ENCODE data around the gene B3GNT7.

The B3GNT7 gene

GRCh38 chr2:231383416-231384108 lies 11.9 kb upstream of the B3GNT7 start:
- Histone ChIP-seq H2AK5ac (ENCODE audit: low read length) (no peak overlapping the region), H3K9ac (ENCODE audit: low read length) (no peak overlapping the region), H3K9me3 (ENCODE audit: insufficient read depth, low read depth, low read length) (peaks cover 5% of the 10 kb centered on the region), H3K27ac (ENCODE audit: low read depth, low read length) (no peak overlapping the region), H2BK5ac (ENCODE audit: low read depth, low read length, poor library complexity) (no peak overlapping the region), H4K91ac (ENCODE audit: low read depth, low read length) (no peak overlapping the region), H2AFZ (ENCODE audit: insufficient read depth, low read length, poor library complexity) (no peak overlapping the region), H3K4me1 (ENCODE audit: control insufficient read depth in 1 of 2, insufficient read depth in 2 of 2, low read length in 2 of 2) (peaks cover under 1 to 1% of the 10 kb centered on the region in 2 experiments), H2BK120ac (ENCODE audit: insufficient read depth, low read length, poor library complexity) (no peak overlapping the region), H3K4me3 (ENCODE audit: low read depth, low read length) (no peak overlapping the region), H3K18ac (ENCODE audit: low read length) (no peak overlapping the region), H3K79me1 (ENCODE audit: low read length) (no peaks in the 10 kb centered on the region), H3K14ac (ENCODE audit: low read length) (no peak overlapping the region), H3K79me2 (ENCODE audit: control insufficient read depth, insufficient read depth, low read length, poor library complexity) (no peaks in the 10 kb centered on the region), H3K36me3 (ENCODE audit: control insufficient read depth in 1 of 2, insufficient read depth in 2 of 2, low read length in 2 of 2) (no peaks in the 10 kb centered on the region), H3K23ac (ENCODE audit: low read length) (no peak overlapping the region), H3K4ac (ENCODE audit: low read depth, low read length) (no peak overlapping the region), H4K12ac (ENCODE audit: low read depth, low read length) (no peak overlapping the region), H3K4me2 (ENCODE audit: low read length) (no peak overlapping the region), H2BK12ac (ENCODE audit: low read length) (no peak overlapping the region), H3K27me3 (ENCODE audit: insufficient read depth, low read length) (no peaks in the 10 kb centered on the region), H4K8ac (ENCODE audit: low read depth, low read length) (no peak overlapping the region)
- no CpG with 5 or more reads among the region's 15 CpGs for WGBS (ENCODE audit: extremely low coverage, insufficient coverage, insufficient read length)
- DNase-seq = no peak

GRCh38 chr2:231384109-231384435 lies 11.4 kb upstream of the B3GNT7 start:
- Histone ChIP-seq H3K18ac (ENCODE audit: low read length) (no peak overlapping the region), H3K4ac (ENCODE audit: low read depth, low read length) (no peak overlapping the region), H4K8ac (ENCODE audit: low read depth, low read length) (no peak overlapping the region), H4K12ac (ENCODE audit: low read depth, low read length) (no peak overlapping the region), H2AK5ac (ENCODE audit: low read length) (no peak overlapping the region), H3K4me2 (ENCODE audit: low read length) (no peak overlapping the region), H3K79me2 (ENCODE audit: control insufficient read depth, insufficient read depth, low read length, poor library complexity) (no peaks in the 10 kb centered on the region), H4K91ac (ENCODE audit: low read depth, low read length) (no peak overlapping the region), H3K9ac (ENCODE audit: low read length) (no peak overlapping the region), H3K14ac (ENCODE audit: low read length) (no peak overlapping the region), H3K27me3 (ENCODE audit: insufficient read depth, low read length) (no peaks in the 10 kb centered on the region), H3K27ac (ENCODE audit: low read depth, low read length) (no peak overlapping the region), H2AFZ (ENCODE audit: insufficient read depth, low read length, poor library complexity) (no peak overlapping the region), H3K36me3 (ENCODE audit: control insufficient read depth in 1 of 2, insufficient read depth in 2 of 2, low read length in 2 of 2) (no peaks in the 10 kb centered on the region), H3K9me3 (ENCODE audit: insufficient read depth, low read depth, low read length) (peaks cover 5% of the 10 kb centered on the region), H2BK120ac (ENCODE audit: insufficient read depth, low read length, poor library complexity) (no peak overlapping the region), H2BK12ac (ENCODE audit: low read length) (no peak overlapping the region), H3K23ac (ENCODE audit: low read length) (no peak overlapping the region), H3K4me1 (ENCODE audit: control insufficient read depth in 1 of 2, insufficient read depth in 2 of 2, low read length in 2 of 2) (no peaks in the 10 kb centered on the region), H3K79me1 (ENCODE audit: low read length) (no peaks in the 10 kb centered on the region), H3K4me3 (ENCODE audit: low read depth, low read length) (no peak overlapping the region), H2BK5ac (ENCODE audit: low read depth, low read length, poor library complexity) (no peak overlapping the region)
- no peak for DNase-seq
- WGBS (ENCODE audit: extremely low coverage, insufficient coverage, insufficient read length) = no CpG with 5 or more reads among the region's 2 CpGs

- peak in 1 of 2 donors; percentile 70 for DNase-seq
- no peak overlapping the region for H2AFZ ChIP-seq (ENCODE audit: insufficient read depth, low read length, poor library complexity)
- H4K12ac ChIP-seq (ENCODE audit: low read depth, low read length) = no peak overlapping the region
- H3K36me3 ChIP-seq (ENCODE audit: control insufficient read depth in 1 of 2, insufficient read depth in 2 of 2, low read length in 2 of 2) = no peaks in the 10 kb centered on the region
- no peaks in the 10 kb centered on the region for H3K79me2 ChIP-seq (ENCODE audit: control insufficient read depth, insufficient read depth, low read length, poor library complexity)
- peaks cover 5% of the 10 kb centered on the region for H3K9me3 ChIP-seq (ENCODE audit: insufficient read depth, low read depth, low read length)
- H3K4ac ChIP-seq (ENCODE audit: low read depth, low read length) = no peak overlapping the region
- no peak overlapping the region for H3K14ac ChIP-seq (ENCODE audit: low read length)
- no peak overlapping the region for H4K91ac ChIP-seq (ENCODE audit: low read depth, low read length)
- no peak overlapping the region for H3K18ac ChIP-seq (ENCODE audit: low read length)
- H2BK120ac ChIP-seq (ENCODE audit: insufficient read depth, low read length, poor library complexity) = no peak overlapping the region
- no CpG with 5 or more reads among the region's 2 CpGs for WGBS (ENCODE audit: extremely low coverage, insufficient coverage, insufficient read length)
- no peak overlapping the region for H3K9ac ChIP-seq (ENCODE audit: low read length)
- no peak overlapping the region for H3K27ac ChIP-seq (ENCODE audit: low read depth, low read length)
- no peaks in the 10 kb centered on the region for H3K4me1 ChIP-seq (ENCODE audit: control insufficient read depth in 1 of 2, insufficient read depth in 2 of 2, low read length in 2 of 2)
- no peaks in the 10 kb centered on the region for H3K27me3 ChIP-seq (ENCODE audit: insufficient read depth, low read length)
- H3K79me1 ChIP-seq (ENCODE audit: low read length) = no peaks in the 10 kb centered on the region
- H2BK5ac ChIP-seq (ENCODE audit: low read depth, low read length, poor library complexity) = no peak overlapping the region
- H4K8ac ChIP-seq (ENCODE audit: low read depth, low read length) = no peak overlapping the region
- H3K4me2 ChIP-seq (ENCODE audit: low read length) = no peak overlapping the region
- H3K4me3 ChIP-seq (ENCODE audit: low read depth, low read length) = no peak overlapping the region
- no peak overlapping the region for H2BK12ac ChIP-seq (ENCODE audit: low read length)
- no peak overlapping the region for H2AK5ac ChIP-seq (ENCODE audit: low read length)
- no peak overlapping the region for H3K23ac ChIP-seq (ENCODE audit: low read length)
Observed at GRCh38 chr2:231384970-231385369, 10.5 kb upstream of the B3GNT7 start.

GRCh38 chr2:231385429-231385828 lies 10.1 kb upstream of the B3GNT7 start:
- H2BK12ac ChIP-seq (ENCODE audit: low read length) = no peak overlapping the region
- peaks cover 5% of the 10 kb centered on the region for H3K9me3 ChIP-seq (ENCODE audit: insufficient read depth, low read depth, low read length)
- H3K27ac ChIP-seq (ENCODE audit: low read depth, low read length) = no peak overlapping the region
- H4K91ac ChIP-seq (ENCODE audit: low read depth, low read length) = no peak overlapping the region
- H3K4me3 ChIP-seq (ENCODE audit: low read depth, low read length) = no peak overlapping the region
- no peak overlapping the region for H3K4me2 ChIP-seq (ENCODE audit: low read length)
- no peak overlapping the region for H3K23ac ChIP-seq (ENCODE audit: low read length)
- DNase-seq = no peak
- no peaks in the 10 kb centered on the region for H3K79me2 ChIP-seq (ENCODE audit: control insufficient read depth, insufficient read depth, low read length, poor library complexity)
- H2AFZ ChIP-seq (ENCODE audit: insufficient read depth, low read length, poor library complexity) = no peak overlapping the region
- H3K36me3 ChIP-seq (ENCODE audit: control insufficient read depth in 1 of 2, insufficient read depth in 2 of 2, low read length in 2 of 2) = no peaks in the 10 kb centered on the region
- H3K9ac ChIP-seq (ENCODE audit: low read length) = no peak overlapping the region
- no peak overlapping the region for H4K12ac ChIP-seq (ENCODE audit: low read depth, low read length)
- no peak overlapping the region for H2BK120ac ChIP-seq (ENCODE audit: insufficient read depth, low read length, poor library complexity)
- H3K4me1 ChIP-seq (ENCODE audit: control insufficient read depth in 1 of 2, insufficient read depth in 2 of 2, low read length in 2 of 2) = no peaks in the 10 kb centered on the region
- no peak overlapping the region for H3K18ac ChIP-seq (ENCODE audit: low read length)
- no CpG with 5 or more reads among the region's 5 CpGs for WGBS (ENCODE audit: extremely low coverage, insufficient coverage, insufficient read length)
- H4K8ac ChIP-seq (ENCODE audit: low read depth, low read length) = no peak overlapping the region
- no peaks in the 10 kb centered on the region for H3K79me1 ChIP-seq (ENCODE audit: low read length)
- no peak overlapping the region for H3K4ac ChIP-seq (ENCODE audit: low read depth, low read length)
- H3K27me3 ChIP-seq (ENCODE audit: insufficient read depth, low read length) = no peaks in the 10 kb centered on the region
- H3K14ac ChIP-seq (ENCODE audit: low read length) = no peak overlapping the region
- H2AK5ac ChIP-seq (ENCODE audit: low read length) = no peak overlapping the region
- no peak overlapping the region for H2BK5ac ChIP-seq (ENCODE audit: low read depth, low read length, poor library complexity)
